Tongue (tissue), 2 donors: ENCODE data around the gene NAA25. TPM values are rescaled to one million over a fixed set of nuclear protein-coding genes. Genes with fewer than 3 reads are reported as not detected.
"Not testable (repeated sequence)": the region's sequence is repeated elsewhere in the genome, so short reads cannot be mapped to it uniquely, and the experiment has no call there.

Source experiments
- DNase-seq: peaks from one replicate; pipeline ENCODE4 v3.0.0-alpha.2; 2015
- total RNA-seq: library from RNA; depleted of rRNA; stranded (reverse); fragments of >200 nt; gene quantifications from one replicate; pipeline ENCODE4 v1.2.3, GENCODE V29; 2014

NAA25 gene
- total RNA-seq, 1 donor from 2014 or later, result 59.8 TPM

DNA sequence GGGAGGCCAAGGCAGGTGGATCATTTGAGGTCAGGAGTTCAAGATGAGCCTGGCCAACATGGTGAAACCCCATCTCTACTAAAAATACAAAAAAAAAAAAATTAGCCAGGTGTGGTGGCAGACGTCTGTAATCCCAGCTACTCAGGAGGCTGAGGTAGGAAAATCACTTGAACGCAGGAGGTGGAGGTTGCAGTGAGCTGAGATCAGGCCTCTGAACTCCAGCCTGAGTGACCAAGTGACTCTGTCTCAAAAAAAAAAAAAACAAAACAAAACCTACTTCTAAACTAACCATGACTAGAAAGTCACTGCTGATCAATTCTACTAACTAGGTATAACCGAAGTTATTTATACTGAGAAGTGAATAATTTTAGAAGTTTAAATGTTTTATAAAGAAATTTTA is 99.0 kb downstream of the NAA25 start:
- DNase-seq, result not testable (repeated sequence)

DNA sequence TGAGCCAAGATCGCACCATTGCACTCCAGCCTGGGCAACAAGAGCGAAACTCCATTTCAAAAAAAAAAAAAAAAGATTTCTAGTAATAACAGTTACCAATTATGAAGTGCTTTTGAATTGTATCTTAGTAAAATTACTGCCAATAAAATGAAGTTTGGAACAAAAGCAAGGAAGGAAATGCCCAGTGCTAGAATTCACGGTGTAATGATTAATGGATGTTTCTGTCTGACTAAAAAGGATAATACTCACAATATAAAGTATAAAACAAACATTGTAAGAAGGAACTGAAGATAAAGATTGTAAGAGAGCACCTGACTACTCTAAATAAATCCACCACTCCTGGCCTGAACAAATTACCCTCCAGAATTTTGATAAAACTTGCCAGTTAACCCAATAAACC is 99.7 kb downstream of the NAA25 start:
- DNase-seq, result no peak

DNA sequence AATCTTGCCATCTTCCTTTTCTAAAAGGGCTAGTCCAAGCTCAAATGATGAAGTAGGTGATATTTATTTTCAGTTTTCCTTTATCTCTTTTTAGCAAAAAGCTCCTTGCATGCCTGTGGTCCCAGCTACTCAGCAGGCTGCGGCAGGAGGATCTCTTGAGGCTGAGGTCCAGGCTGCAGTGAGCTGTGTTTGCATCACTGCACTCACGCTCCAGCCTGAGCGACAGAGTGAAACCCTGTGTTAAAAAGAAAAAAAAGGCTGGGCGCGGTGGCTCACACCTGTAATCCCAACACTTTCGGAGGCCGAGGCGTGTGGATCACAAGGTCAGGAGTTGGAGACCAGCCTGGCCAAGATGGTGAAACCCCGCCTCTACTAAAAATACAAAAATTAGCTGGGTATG is 100.6 kb downstream of the NAA25 start:
- no peak for DNase-seq

DNA sequence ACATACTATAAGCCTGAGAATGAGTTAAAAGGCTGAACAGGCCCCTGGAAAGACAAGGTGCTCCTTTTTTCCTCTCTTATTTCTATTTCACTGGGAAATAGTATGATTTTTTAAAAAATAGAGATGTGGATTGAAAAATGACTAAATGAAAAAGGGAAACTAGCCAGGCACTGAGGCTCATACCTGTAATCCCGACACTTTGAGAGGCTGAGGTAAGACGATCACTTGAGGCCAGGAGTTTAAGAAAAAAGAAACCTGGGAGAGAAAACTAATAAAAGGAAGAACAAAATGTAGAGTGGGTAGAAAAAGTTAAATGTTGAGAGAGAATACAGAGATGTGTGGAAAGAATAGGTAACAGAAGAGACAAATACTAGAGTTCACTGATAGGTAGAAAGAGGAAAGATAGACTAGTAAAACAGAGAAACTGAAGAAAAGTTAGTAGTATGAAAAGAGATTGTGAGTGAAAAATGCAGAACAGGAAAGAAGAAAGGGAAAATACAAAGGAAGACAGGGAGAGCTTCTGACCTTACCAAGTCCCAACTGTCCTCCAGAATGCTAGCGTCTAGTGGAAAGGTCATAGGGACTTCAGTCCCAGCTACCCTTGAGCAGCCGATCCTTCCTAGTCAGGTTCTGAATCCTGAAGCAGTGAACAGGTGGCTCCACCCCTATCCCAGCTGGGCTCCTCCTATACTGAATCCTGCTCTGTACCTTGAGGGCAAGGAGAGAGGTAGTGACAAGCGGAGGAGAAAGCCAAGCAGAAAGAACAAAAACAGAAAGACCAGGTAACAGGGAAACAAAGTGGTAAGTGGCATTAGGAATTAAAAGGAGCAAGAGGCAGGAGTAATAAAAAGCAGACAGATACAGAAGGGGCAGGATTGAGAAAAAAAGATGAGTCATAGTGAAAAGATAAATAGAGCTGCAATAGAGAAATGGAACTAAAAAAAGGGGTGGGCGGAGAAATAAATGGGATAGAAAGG is 102.9 kb downstream of the NAA25 start:
- DNase-seq, result no peak

DNA sequence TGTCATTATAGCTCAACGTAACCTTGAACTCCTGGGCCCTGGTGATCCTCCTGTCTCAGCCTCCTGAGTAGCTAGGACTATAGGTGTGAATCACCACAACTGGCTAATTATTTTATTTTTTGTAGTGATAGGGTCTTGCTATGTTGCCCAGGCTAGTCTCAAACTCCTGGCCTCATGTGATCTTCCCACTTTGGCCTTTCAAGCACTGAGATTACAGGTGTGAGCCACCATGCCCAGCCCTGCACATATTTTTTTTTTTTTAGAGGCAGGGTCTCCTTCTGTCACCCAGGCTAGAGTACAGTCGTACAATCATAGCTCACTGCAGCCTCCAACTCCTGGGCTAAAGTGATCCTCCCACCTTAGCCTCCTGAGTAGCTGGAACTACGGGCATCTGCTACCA is 104.5 kb downstream of the NAA25 start:
- no peak for DNase-seq

DNA sequence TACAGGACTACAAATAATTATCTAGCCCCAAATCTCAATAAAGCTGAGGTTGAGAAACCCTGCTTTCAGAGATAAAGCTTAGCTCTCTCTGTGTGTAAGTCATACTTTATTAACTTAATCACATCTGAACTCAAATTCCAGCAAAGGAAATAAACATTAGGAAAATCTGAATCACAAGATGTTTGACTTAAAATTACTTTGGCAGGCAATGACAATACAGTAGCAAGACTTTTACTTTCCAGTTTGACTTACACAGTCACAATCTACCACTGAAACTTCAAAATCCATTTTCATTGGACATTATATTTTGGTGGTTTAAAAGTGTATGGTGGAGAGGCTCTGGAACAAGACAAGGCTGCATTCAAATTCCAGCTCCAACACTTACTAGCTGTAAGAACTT is 107.0 kb downstream of the NAA25 start:
- no peak for DNase-seq

DNA sequence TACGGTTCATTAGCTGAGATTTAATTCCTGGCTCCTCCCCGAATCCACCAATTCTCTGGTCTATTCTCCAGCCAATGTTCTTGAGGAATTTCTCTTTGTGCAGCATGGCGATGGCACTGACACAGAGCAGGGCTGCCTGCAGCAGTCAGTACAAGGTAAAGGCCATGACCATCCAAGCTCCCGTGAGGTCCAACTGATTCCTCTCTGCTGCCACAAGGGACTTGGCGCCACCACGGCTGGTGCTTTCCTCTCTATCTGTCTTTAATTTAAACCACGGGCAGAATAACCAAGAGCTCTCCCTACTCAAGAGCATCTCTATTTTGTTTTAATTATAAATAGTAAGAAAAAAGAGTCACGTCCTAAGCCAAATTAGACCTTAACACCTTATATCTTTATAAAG is 107.8 kb downstream of the NAA25 start:
- DNase-seq, result no peak

DNA sequence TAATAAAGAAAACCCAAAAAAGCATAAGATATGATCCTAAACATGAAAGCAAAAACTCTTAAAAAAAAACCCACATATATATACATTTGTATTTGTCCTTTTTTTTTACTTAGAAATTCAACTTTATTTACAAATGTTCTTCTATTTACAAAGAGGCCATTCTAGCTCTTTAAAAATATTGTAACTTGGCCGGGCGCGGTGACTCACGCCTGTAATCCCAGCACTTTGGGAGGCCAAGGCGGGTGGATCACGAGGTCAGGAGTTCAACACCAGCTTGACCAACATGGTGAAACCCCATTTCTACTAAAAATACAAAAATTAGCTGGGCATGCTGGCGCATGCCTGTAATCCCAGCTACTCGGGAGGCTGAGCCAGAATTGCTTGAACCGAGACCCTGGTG is 109.5 kb downstream of the NAA25 start:
- DNase-seq, result not testable (repeated sequence)

DNA sequence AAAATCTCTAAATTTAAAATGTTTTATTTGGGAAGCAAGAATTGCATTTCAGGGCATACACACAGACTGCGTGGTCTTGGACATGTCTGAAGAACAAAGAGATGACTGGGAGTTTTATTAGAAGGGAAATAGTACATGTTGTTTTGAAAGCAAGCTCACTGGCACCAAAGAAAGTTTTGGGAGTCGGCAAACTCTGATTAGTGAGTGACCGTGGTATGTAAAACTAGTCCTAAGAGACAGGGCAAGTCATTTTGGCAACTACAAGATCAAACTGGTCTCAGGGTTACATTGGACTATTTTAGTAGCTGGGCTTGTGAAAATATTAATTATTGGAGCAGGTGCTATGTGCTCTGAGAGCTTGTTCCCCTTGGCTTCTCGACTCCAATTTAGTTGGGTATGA is 110.6 kb downstream of the NAA25 start:
- no peak for DNase-seq

DNA sequence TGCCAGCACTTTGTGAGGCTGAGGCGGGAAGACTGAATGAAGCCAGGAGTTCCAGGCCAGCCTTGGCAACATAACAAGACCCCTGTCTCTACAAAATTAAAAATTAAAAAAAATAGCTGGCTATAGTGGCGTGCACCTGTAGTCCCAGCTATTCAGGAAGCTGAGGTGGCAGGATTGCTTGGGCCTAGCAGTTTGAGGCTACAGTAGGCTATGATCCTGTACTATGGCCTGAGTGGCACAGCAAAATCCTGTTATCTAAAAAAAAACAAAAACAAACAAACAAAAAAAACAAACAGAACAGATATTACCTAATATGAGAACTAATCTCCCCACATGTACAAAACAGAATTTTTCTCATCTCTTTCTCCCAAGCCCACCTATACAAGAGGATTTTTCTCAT is 111.3 kb downstream of the NAA25 start:
- DNase-seq, result no peak

DNA sequence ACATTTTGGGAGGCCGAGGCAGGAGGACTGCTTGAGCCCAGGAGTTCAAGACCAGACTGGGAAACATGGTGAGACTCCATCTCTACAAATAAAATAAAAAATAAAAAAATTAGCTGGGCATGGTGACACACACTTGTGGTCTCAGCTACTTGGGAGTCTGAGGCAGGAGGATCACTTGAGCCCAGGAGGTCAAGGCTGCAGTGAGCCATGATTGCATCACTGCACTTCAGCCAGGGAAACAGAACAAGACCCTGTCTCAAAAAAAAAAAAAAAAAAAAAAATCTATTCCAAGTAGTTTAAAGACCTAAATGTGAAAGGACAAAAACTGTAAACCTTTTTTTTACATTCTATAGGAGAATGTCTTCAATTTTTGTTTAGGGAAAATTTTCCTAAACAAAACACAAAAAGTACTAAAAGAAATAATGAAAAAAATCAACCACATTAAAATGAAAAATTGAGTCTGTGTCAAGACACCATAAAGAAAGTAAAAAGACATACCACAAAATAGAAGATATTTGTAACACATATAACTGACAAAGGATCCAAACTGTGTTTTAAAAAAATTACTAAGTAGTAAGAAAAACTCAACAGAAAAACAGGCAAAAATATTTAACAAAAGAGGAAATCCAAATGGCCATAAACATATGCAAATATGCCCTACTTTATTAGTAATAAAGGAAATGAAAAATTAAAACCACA is 112.7 kb downstream of the NAA25 start:
- DNase-seq, result no peak

DNA sequence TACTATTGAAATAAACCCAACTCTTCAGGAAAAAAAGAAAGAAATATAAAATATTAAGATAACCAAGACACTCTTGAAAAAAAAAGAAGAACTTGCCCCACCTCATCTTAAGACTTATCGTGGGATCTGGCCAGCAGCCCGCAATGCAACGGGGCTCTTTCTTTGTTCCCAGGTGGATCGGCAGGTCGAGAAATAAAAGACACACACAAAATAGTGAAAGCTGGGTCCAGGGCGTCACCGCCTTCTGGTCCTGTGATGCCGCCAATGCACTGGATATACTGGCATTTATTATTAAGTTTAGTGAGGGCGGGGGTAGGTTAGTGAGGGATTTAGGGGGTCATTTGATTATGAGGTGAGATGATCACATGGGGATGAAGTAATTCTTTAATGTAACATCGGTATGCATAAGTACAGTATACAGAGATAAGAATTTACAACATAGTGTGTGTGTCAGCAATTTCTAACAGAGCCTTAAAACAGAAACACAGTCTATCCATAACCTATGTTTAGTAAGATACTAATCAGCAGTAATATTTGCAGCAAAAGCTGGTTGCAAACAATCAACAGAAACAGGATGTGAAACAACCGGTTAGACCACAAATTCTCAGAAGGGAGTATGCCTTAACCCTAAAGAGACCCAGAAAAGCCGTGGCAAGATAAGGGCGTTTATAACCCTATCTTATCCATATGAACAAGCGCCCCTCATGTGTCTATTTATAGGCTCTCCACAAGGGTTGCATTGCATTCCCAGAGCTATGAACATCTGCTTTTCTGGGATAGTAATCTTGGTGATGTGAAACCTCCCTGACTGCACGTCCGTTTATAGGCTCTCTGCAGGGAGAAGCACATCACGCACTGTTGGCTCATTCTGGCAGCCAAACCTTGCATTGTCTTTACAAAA is 114.1 kb downstream of the NAA25 start:
- peak; percentile 17 for DNase-seq

DNA sequence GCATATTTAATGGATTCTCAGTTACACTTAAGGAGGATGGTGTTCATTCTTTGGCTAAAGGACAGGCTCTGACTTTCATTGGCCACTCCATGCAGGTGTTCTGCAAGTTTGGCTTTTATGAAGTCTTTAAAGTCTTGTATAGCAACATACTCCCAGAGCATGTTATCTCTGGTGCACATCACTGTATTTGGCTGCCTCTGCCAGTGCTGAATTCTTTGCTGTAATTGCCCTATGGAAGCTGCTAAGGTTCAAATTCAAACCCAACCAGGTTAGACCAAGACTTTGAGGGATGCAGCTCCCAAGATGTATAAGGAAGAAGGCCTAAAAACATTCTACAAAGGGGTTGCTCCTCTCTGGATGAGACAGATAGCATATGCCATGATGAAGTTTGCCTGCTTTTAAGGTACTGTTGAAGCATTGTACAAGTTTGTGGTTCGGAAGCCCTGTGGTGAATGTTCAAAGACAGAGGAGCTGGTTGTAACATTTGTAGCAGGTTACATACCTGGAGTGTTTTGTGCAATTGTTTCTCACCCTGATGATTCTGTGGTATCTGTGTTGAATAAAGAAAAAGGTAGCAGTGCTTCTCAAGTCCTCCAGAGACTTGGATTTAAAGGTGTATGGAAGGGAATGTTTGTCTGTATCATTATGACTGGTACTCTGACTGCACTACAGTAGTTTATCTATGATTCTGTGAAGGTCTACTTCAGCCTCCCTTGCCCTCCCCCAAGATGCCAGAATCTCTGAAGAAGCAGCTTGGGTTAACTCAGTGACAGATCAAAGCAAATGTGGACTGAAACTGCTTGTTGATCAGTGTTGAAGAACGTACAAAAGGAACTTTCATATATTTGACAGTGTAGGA is 115.1 kb downstream of the NAA25 start:
- DNase-seq, result no peak

DNA sequence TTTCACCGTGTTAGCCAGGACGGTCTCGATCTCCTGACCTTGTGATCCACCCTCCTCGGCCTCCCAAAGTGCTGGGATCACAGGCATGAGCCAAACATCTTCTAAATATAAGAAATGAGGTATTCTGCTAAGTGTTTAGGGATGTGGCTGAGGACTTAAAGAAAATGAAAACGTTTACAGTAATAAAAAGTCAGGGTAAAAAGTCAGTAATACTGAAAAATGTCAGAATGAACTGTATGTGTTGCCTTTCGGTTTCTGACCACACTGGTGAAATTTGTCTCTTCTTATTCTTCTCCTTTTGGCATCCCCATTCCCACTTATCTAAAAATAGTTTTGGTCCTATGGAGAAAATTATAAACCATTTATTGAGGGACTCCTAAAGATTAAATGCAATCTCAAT is 116.1 kb downstream of the NAA25 start:
- no peak for DNase-seq

DNA sequence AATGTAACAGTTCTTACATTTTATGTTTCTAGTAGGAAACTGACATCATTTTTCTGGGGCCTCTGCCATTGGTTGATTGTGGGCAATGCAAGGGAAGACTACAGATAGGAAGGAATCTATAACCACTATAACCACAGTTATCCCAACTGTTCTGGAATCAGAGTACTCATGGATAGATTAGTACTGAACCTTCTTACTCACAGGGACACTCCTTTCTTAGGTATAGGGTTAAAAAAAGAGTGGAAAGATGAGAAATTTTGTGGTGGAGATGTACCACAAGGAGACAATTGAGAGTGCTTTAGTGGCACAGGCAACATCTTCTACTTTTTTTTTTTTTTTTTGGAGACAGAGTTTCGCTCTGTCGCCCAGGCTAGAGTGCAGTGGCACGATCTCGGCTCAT is 116.6 kb downstream of the NAA25 start:
- no peak for DNase-seq

DNA sequence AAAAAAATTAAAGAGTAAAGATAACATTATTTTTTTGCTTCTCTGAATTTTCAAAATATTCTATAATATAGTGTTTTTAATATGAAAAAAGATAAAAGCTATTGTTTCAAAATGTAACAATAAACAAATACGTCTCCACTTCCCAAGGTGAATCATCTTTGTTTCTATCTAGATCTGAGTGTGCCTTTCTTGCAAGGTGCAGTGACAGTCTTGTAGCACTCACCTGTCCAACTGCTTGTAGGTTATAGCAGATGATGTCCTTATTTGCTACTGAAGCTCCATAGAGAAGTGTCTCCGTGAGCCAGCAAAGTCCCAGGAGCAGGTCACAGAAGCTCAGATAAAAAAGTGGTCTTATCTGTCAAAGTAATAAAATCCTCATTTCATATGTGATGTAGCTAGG is 117.0 kb downstream of the NAA25 start:
- DNase-seq, result no peak

DNA sequence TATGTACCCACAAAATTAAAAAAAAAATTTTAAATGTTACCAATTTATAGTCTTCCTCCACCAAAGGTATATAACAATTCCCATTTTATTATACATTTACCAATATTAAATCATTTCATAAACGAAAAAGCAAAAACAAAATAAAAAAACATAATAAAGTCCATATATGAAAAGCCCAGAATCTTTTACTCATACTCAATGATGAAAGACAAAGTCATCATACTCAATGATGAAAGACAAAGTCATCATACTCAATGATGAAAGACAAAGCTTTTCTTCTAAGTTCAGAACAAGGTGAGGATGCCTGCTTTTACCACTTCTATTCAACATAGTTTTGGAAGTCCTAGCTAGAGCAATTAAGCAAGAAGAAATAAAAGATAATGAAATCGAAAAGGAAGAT is 123.8 kb downstream of the NAA25 start:
- no peak for DNase-seq

DNA sequence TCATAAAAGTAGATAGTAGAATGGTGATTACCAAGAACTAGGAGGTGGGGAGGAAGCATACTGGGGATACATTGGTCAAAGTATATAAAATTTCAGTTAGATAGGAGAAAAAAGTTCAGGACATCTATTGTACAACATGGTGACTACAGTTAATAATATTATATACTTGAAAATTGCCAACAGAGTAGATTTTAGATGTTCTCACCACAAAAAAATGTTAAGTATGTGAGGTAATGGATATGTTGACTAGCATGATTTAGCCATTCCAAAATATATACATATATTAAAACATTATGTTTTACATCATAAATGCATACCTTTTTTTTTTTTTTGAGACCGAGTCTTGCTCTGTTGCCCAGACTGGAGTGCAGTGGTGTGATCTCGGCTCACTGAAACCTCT is 126.6 kb downstream of the NAA25 start:
- no peak for DNase-seq

DNA sequence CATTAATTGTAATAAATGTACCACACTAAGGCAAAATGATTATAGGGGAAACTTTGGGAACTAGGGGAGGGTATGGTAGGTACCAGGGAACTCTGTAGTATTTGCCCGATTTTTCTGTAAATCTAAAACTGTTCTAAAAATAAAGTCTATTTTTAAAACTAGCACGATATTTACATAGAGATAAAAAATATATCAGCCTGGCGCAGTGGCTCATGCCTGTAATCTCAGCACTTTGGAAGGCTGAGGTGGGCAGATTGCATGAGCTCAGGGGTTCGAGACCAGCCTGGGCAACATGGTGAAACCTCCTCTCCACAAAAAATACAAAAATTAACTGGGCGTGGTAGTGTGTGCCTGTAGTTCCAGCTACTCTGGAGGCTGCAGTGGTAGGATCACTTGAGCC is 128.0 kb downstream of the NAA25 start:
- no peak for DNase-seq

DNA sequence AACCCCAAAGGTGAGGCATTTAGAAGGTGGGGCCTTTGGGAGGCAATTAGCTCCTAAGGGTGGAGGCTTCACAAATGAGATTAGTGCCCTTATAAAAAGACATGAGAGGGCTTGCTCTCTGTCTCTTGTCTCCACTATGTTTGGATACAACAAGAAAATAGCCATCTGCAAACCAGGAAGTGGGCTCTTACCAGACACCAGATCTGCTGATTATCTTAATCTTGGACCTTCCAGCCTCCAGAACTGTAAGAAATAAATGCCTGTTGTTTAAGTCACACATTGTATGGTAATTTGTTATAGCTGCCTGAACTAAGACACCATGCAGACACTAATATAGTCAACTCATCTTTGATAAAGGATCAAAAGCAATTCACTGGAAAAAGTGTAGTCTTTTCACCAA is 130.0 kb downstream of the NAA25 start:
- no peak for DNase-seq

DNA sequence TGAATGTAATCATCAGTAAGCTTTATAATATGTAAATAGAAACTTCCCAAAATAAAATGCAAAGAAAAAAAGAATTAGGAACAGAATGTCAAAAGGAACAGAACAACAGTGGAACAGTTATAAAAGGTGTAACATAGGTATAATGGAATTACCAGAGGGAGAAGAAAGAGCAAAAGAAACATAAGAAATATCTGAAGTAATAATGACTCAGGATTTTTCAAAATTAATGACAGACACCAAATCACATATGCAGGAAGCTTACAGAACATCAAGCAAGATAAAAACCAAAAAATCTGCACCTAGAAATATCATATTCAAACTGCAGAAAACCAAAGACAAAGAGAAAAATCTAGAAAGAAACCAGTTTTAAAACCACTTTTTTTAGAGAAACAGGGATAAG is 131.7 kb downstream of the NAA25 start:
- DNase-seq, result no peak
